ENCODE data around the gene SETBP1.

The SETBP1 gene

DNA sequence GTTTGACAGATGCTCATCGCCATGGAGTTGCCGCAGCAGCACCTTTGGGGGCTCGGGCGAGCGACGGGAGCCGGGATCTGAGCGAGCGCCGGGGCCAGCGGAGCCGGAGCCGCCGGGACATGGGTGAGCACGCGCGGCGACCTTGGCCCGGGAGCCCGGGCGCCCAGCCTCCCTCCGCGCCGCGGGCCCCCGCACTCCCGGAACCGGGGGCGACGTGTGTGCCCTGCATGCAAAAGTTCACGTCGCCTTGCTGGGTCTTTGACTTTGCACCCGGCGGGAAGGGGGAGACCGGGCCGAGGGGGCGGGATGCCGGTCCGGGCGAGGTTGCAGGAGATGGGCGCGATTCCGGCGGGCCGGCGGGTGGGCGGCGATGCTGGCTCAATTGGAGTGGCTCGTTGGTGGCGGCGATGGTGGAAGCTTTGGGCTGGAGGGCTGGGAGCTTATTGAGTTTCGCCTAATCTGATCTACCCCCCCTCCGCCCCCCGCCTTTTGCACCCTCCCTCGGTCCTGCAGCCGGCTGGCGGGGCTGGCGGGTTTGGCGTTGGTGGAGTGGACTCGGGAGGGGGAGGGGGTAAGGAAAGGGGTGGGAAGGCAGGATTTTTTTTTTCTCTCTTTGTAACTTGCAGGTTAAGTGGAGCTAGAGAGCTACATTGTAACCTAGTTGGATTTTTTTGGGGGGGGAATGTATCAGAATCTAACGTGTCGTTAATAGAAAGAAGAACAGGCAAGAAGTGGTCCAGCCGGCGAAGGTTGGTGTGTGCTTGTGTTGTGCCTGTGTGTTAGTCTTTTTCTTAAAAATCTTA is at the start of gene SETBP1:
Gene SETBP1 (plus strand): TSS at position 616 of the 803 bp plus-strand sequence. CDS start 20,459 bp downstream, outside the sequence.
- peak; percentile 51 for DNase-seq

DNA sequence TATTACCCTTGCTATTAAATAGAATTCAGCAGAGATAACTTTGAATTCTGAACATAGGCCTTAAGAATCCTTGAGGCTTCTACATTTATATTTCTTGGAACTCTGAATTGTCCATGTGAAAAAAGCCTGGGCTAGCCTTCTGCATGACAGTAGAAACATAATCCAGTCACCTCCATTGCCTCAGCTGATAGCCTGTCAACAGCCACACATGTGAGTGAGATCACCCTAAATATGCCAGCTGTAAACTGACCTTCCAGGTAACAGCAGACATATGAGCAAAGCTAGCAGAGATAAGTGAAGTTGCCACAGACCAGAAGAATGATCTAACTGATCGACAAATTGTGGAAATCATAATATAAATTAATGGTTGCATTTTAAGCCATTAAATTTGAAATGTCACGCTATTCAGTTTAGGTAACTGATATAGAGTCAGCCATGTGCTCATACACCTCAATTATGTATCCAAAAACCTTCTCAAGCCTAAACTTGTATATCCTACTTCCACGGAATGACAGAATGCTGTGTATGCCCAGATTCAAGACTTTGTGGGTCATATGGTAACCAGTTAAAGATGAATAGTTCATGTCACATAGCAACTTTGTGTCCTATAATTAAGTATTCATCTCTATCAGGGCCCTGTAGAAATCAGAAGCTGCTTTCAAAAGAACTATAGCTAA is 48.1 kb upstream of the SETBP1 start:
- no peak for DNase-seq

- DNase-seq, result no peak
Measured at GRCh38 chr18:44635546-44635945, 45.1 kb upstream of the SETBP1 start.

DNA sequence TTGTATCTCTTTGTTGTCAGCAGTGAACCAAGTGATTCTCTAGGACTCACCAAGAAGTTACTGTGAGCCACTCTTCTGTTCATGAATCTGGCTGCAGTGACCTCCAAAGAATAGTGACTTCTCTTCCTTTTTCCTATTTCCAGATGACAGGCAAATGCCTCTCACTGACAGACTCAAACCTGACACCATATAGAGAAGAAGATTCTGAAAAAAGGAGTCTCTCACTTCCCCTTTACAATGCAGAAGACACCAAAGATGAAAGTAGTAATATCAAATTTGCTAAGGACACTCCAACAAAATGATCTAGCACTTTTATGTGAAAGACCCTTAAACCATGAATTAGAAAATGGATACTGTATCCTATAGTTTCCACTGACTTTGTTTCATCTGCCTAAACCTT is 44.4 kb upstream of the SETBP1 start:
- DNase-seq, result no peak

GRCh38 chr18:44637210-44638033 is 43.3 kb upstream of the SETBP1 start:
- DNase-seq, result no peak

DNA sequence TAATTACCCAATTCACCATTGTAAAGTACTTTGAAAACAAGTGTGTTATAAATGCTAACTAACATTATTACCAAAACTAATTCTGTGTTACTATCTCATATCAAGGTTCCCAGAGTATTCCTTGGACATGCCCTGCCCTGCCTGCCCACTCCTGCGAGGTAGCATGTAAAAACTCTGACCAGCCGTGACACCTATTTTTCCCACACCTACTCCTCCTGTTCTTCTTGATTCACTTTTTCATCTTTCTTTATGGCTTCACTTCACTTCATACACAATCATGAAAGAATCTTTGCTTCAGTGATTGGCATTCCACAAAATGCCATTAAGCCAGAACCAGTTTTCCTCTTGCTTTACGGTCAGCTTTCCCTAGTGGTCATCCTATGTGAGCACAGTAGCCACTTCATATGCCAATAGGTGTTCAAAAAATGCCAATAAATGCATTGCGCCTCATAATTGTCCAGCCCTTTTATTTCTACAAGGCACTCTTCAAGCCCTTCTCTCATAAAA is 42.6 kb upstream of the SETBP1 start:
- DNase-seq, result no peak

DNA sequence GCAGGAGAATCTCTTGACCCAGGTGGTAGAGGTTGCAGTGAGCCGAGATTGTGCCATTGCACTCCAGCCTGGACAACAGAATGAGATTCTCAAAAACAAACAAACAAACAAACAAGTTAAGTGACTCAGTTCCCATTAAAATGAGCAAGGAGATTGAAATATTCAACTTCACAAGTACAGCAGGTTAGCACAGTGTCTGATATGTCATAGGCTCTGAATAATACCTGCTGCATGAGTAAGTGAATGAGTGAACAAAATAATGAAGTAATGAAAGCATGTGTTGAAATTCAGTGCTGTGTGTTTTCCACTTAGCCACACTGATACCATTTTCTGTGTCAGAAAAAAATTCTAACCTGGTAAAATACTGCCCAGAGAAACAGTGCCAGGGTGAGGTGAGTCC is 41.9 kb upstream of the SETBP1 start:
- no peak for DNase-seq

DNA sequence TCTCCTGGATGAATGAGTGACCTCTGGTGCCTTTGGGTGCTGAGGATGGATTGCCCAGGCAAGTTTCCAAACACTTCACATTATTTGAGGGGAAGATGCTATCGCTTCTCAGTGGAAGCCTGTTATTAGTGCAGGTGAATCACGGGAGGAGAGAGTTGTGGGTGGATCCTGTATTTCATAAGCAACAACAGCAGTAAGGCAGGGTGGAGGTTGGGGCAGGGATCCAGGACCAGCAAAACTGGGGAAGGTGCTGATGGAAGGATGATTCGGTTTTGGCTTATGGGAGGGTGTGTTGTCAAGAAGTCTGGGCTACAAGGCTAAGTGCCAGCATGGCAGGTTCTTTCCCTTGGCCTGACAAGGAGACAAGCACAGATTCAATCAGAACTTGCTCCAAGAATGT is 37.7 kb upstream of the SETBP1 start:
- DNase-seq, result no peak

GRCh38 chr18:44651478-44651877 is 29.2 kb upstream of the SETBP1 start:
- no peak for DNase-seq

DNA sequence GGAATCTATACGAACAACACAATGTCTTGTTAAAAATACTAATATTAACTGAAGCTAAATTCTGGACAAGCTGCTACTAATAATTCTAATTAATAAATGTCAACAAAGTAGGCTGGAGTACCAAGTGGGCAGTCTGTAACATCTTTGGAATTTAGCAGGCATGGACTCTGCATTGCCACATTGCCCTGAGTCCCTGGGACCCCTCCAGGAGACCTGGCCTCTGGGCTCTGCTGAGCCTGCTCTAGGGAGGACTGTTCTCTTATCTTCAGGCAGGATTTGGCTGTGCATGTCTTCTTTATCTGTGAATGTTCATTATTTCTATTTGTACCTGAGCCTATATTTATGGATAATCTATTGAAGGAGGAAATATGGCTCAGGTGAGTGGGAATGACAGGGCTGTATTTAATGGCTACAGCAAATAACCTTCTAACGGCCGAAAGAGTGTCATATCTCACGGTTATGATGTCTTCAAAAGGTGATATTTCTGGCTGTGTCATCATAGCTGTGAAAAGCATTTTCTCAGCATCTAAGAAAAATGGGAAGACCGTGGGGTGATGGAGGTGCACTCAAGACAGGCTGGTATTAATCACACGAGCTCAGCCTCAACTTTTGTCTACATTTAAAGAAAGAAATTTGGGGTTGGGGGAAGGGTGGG is 28.6 kb upstream of the SETBP1 start:
- no peak for DNase-seq

DNA sequence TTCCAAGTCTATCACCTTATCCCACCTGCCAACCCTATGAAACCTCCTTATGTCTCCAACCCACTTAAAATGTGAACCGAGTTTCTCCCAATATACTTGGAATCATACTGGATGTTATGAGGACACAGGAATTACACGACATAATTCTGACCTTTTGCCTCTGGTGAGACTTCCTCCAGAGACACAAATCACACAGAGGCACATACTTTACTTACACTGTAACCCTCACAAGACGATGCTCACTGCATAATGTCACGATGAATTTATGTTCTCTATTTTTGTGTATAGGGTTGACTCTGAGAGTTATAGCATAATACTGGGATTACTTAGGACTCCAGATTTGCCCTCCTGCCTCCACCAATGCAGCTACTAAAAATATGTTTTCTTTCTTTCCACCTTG is 28.0 kb upstream of the SETBP1 start:
- no peak for DNase-seq

GRCh38 chr18:44654573-44654972 is 26.1 kb upstream of the SETBP1 start:
- no peak for DNase-seq

DNA sequence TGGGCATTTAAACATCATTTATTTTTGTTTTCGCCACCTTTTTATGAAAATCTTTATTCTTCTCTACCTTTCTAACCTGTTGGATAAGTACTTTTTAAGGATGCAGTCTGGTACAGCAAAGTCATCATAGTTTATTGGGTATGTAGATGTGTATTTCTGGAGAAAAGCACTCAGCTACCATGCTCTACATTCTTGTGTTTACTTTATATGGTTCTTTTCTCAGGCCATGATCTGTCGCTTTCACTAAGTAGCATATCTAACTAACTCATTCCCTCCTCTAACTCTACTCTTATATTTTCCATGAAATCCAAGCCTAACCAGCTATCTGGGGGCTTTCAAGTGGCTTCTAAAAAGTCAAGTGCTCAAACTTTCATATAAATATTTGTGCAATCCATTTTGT is 25.3 kb upstream of the SETBP1 start:
- DNase-seq, result no peak

DNA sequence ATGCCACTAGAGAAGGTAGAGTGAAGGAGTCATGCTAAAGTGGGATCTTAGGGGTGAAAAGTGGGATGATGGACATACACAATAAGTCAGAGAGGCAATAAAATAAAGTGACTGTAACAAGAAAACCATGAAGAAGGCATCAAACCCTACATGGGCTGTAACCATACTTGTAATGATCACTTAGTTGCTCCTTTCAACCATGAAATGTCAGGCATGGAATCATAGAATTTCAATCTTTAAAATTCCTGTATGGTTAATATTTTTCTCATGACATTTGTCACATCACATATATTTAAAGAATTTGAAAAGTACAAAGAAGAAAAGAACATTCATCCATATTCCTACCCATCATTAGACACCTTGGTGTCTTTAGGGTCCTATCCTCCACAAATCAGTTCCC is 20.9 kb upstream of the SETBP1 start:
- no peak for DNase-seq

GRCh38 chr18:44668270-44668975 is 12.3 kb upstream of the SETBP1 start:
- no peak for DNase-seq

DNA sequence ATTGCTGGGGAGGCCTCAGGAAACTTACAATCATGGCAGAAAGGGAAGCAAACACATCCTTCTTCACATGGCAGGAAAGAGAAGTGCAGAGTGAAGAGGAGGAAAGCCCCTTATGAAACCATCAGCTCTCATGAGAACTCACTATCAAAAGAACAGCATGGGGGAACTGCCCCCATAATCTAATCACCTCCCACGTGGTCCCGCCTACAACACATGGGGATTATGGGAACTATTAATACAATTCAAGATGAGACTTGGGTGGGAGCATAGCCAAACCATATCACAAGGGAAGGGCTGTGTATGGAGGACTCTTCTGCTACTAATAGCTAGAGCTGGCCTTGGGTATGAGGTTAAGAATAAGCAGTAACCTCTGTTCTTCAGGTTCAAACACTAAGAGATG is 8.8 kb upstream of the SETBP1 start:
- no peak for DNase-seq

DNA sequence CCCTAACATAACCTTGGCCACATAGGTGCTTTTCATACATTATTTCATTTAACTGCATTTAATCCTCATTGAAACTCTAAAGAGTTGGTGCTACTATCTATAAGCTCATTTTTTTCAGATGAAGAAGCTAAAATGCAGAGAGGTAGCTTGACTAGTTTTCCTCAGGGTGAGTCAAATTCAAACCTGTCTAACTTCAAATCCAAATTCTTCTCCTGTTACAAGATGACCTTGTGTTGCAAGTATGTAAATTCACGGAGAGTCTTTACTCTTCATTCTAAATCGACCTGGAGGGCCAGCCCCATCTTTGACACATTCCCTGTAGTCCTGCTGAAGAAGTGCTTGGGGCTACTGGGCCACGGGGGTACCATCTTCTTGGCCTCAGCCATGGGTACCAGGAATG is 8.2 kb upstream of the SETBP1 start:
- DNase-seq, result no peak

DNA sequence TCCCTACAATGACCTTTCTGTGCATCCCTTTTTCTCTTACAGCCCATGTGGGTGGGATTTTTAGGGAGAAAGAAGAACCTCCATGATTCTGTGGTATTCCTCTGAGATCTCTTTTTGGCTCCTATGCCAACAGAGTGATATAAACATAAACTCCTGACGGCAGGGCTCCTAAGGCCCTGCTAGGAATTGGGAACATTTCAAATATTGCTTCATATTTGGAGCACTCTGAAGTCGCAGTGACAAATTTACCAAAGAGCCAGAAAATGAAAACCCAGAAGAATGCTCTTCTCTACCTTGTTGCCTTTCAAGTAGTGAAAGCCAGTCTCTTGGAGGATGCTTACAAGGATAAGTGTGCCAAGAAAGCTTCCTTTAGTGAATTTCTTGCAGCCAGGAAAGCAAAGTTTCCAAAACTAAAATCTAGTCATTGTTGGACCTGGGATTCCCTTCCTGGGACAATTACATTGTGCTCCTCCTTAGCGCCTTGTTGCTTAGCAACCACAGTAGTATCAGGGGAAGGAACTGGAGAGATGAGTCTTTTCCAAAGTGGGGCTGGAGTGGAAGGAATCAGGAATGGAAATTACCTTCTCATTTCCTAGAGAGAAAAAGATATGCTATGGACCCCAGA is 7.3 kb upstream of the SETBP1 start:
- DNase-seq, result no peak

DNA sequence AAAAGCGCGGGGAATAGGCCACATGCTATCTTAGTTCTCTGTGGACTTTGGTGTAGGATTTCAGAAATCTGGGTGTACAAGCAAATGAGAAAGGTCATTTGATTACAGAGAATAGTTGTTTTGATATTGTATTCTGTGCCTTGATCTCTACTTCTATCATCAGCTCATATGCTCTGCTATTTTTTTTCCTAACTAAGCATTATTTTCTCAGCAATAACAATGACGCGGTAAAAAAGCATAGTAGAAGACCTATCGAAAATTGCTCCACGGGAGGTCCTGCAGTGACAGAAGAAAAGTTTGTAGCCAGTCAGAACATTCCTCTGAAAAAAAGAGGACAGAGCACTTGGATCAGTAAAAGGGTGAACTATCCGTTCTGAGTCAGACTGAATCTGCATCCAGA is 2.8 kb upstream of the SETBP1 start:
- DNase-seq, result no peak

DNA sequence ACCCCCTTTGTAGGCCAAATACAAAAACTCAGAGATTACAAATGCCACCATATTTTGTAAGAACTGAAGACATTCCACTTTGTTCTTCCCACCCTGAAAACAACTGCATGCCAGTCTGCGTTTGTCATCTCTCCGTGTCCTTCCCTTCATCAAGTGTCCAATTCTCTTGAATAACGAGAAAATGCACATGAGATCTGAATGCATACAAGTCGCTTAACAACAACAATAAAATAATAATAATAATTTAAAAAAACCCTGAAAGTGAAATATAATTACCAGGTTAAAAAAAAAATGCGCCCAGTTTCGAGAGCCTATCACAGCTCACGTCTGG is 2.0 kb upstream of the SETBP1 start:
- DNase-seq, result no peak

DNA sequence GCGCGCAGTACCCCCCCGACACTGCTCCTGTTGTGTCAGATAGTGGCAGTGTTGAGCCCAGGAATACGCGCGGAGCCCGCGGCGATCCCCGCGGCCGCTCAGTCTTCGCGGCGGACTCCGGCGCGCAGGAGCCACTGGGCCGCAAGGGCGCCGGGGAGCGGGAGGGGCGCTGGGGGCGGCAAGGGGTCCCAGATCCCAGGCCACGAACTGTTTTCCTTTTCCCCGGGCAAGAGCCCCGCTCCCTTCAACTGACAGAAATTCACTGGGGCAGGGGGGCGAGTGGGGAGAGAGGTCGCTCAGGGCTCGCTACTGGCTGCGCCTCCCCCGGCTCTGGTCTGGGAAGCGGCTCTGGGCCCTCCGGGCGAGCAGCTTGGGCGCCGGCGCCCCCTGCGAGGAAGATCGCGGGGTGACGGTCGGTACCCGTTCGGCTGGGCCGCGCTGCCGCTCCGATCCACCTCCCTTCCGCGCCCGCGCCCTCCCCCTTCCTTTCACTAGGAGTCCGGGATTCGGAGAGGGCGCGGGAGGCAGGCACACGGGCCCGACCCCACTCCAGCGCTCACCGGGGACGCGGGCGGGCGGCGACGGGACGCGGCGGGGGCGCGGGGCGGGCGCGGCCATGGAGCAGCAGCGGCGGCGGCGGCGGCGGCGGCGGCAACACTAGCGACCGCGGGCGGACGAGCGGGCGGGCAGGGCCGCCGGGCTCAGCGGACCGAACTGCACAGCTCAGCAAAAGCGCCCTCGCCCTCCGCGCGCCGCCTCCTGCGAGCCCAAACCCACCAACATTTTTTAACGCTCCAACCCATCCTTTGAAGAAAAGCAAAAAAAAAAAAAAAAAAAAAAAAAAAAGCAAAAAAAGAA is 1.4 kb upstream of the SETBP1 start:
- peak; percentile 85 for DNase-seq

Measured in midbrain (tissue), 1 donor.